Esophagus squamous epithelium (tissue), 5 donors: ENCODE data around the gene ABCA9. TPM values are rescaled to one million over a fixed set of nuclear protein-coding genes. Genes with fewer than 3 reads are reported as not detected.
A peak's percentile ranks its signal among the peaks of the same experiment; 100 is the strongest.
"Not testable (repeated sequence)": the region's sequence is repeated elsewhere in the genome, so short reads cannot be mapped to it uniquely, and the experiment has no call there.

Experiments used
- DNase-seq: peaks from one replicate; lab custom pipeline; 2025; lab: John Stamatoyannopoulos, UW
- H3K27ac ChIP-seq, 4 donors: fragments of 200-600 bp; sonication (generic); one replicate each; pipeline ENCODE4 v1.5.1; 2016 to 2019; ENCODE audit warnings: mild to moderate bottlenecking in 1 of 4
- H3K27me3 ChIP-seq, 4 donors: fragments of 200-600 bp; sonication (generic); 1 replicate in 3 of 4; 2 replicates in 1 of 4; pipeline versions ENCODE4 v1.5.1 to v1.6.0; 2017 to 2021; ENCODE audit warnings: antibody characterized with exemption in 1 of 4
- H3K36me3 ChIP-seq, 3 donors: fragments of 200-600 bp; sonication (generic); one replicate each; pipeline ENCODE4 v1.5.1; 2016 to 2019
- H3K4me1 ChIP-seq, 3 donors: fragments of 200-600 bp; sonication (generic); one replicate each; pipeline ENCODE4 v1.5.1; 2017 to 2019
- H3K4me3 ChIP-seq, 4 donors: fragments of 200-600 bp; sonication (generic); 1 replicate in 3 of 4; 2 replicates in 1 of 4; pipeline ENCODE4 v1.5.1; 2016 to 2019; ENCODE audit warnings: mild to moderate bottlenecking in 2 of 4, moderate library complexity in 1 of 4
- H3K9me3 ChIP-seq, 3 donors: fragments of 200-600 bp; sonication (generic); one replicate each; pipeline ENCODE4 v1.5.1; 2016 to 2019
- POLR2A ChIP-seq, 4 donors: fragments of 450-650 bp; IDR thresholded peaks; one replicate each; pipeline ENCODE4 v1.6.1; 2017; ENCODE audit warnings: antibody characterized with exemption in 4 of 4, mild to moderate bottlenecking in 4 of 4, moderate library complexity in 3 of 4
- WGBS, 2 donors: methylation state at CpG; one replicate each; pipeline ENCODE4 v1.1.5; 2018; 5-methylcytosine and 5-hydroxymethylcytosine counted together
- intact Hi-C: fragments of 100-400 bp; cut with DNase I; formaldehyde crosslinking; loops from one replicate; pipeline ENCODE4 v1.15.0; 2022
- total RNA-seq, 4 donors: library from RNA; depleted of rRNA; stranded (reverse); fragments of >200 nt; gene quantifications; one replicate each; pipeline ENCODE4 v1.1.0, GENCODE V29; 2016
- TF ChIP-seq, protein P1 (sequence below), 6 experiments: fragments of 450-650 bp in 4 of 6; fragments of 200-600 bp in 2 of 6; sonication (generic) in 2 of 6; IDR thresholded peaks; one replicate each; pipeline ENCODE4 v1.5.1; 2016 to 2019; ENCODE audit warnings: antibody characterized with exemption in 6 of 6, mild to moderate bottlenecking in 4 of 6, moderate library complexity in 4 of 6
- donor health status: DM: yes; HTN: yes; CAD: no.

ABCA9 gene
- total RNA-seq, 4 donors from 2014 or later, result 0.34 to 17.4 (median 5.3) TPM

DNA sequence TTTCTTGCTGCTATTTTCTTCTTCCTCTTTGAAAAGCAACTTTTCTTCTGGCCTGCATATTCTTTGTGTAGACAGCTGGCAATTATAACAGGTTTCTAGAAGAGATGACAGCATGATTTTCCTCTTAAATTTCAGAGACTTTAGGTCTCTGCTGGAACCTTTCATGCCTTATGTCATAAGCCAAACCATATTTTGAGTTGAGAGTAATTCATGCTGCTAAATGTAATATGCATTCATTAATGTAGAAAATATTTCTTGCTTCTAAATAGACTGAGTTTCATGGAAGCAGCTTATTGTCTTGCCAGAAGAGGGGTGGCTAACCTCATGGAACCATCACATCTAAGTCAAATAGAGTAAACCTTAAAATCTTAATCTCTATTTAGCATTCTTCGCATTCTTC, 25.9 kb upstream of the ABCA9 start:
- Histone ChIP-seq H3K27ac (no peak overlapping the region), H3K4me1 (no peaks in the 10 kb centered on the region), H3K27me3 (no peaks in the 10 kb centered on the region), H3K9me3 (peaks cover 0 to 9% (median 3%) of the 10 kb centered on the region in 3 donors), H3K36me3 (peaks cover 0 to 30% (median 0%) of the 10 kb centered on the region in 3 donors), H3K4me3 (no peak overlapping the region)
- 92 to 95% methylated on average over 1 of the region's 1 CpG for WGBS, 2 donors
- TF ChIP-seq, protein P1, sequence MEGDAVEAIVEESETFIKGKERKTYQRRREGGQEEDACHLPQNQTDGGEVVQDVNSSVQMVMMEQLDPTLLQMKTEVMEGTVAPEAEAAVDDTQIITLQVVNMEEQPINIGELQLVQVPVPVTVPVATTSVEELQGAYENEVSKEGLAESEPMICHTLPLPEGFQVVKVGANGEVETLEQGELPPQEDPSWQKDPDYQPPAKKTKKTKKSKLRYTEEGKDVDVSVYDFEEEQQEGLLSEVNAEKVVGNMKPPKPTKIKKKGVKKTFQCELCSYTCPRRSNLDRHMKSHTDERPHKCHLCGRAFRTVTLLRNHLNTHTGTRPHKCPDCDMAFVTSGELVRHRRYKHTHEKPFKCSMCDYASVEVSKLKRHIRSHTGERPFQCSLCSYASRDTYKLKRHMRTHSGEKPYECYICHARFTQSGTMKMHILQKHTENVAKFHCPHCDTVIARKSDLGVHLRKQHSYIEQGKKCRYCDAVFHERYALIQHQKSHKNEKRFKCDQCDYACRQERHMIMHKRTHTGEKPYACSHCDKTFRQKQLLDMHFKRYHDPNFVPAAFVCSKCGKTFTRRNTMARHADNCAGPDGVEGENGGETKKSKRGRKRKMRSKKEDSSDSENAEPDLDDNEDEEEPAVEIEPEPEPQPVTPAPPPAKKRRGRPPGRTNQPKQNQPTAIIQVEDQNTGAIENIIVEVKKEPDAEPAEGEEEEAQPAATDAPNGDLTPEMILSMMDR (IDR thresholded peaks at IDR 0.05), result no peak
- intact Hi-C loops, result no loop called here
- no peak for DNase-seq

DNA sequence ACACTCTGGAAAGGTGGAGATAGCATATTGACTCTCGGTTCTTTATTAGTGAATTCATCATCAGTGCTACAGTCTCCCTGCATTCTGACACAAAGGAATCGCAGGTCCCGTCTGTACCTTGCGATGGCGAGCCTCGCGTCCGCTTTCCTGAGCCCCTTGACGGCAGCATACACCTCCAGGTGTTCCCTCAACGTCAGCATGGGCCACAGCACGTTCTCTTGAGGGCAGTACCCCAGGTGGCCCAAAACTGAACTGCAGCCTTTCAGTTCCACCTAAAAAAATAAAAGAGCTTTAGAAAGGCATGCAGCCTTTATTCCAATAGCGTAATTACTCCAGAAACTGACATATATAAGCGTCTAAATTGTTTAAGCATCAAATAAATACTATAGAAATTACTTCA, 24.2 kb upstream of the ABCA9 start:
- TF ChIP-seq POLR2A (IDR thresholded peaks at IDR 0.05), result no peak
- TF ChIP-seq, protein P1 (IDR thresholded peaks at IDR 0.05), result peak in 3 of 6 experiments; percentile 13 to 33 (median 26)

DNA sequence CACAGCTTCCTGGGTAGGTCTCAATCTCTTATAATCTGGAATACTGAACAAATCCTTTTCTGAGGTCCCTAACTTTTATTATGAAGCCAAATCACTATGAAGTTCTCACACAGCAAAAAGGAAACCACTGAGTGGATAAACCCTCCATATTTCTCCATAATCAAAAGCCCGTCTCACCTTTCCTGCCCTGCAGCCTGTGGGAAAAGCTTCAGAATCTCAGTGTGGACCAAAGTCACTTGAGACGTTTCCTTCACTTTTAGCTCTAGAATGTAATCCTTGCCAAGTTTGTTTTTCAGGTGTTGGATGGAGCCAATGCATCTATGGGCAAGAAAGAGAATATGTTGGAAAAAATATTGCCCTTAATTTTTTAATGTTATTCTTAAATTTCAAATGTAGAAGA, 22.0 kb upstream of the ABCA9 start:
- Histone ChIP-seq H3K36me3 (peaks cover 0 to 37% (median 0%) of the 10 kb centered on the region in 3 donors), H3K4me1 (no peaks in the 10 kb centered on the region)

More for the DNA sequence above, 24.2 kb upstream of the ABCA9 start:
- Histone ChIP-seq H3K36me3 (peaks cover 0 to 36% (median 0%) of the 10 kb centered on the region in 3 donors), H3K4me3 (no peak overlapping the region), H3K4me1 (no peaks in the 10 kb centered on the region), H3K27ac (no peak overlapping the region), H3K27me3 (no peaks in the 10 kb centered on the region), H3K9me3 (peaks cover 0 to 9% (median 3%) of the 10 kb centered on the region in 3 donors)
- 78 to 83% methylated on average over 11 to 12 of the region's 13 CpGs for WGBS, 2 donors
- intact Hi-C loops, result no loop called here
- DNase-seq, result no peak

DNA sequence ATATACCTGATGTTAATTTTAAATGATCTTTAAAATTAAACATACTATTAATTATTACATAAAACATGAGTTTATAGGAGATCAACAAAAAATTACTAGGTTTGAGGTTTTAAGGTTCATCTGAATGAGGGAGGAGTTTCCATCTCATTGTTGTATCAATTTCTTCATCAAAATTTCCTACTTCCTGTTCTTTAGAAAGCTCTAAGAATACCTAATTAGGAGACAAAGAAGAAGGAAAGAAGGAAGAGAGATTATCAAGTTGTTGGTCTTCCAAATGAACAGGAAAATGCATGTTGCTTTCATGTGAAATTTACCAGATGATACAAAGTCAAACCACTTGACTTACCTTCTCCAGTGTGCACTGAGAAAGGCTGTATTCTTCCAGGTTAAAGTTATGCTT, 18.1 kb upstream of the ABCA9 start:
- no peak for TF ChIP-seq POLR2A (IDR thresholded peaks at IDR 0.05)
- H3K4me1 ChIP-seq, result no peaks in the 10 kb centered on the region
- intact Hi-C loops, result no loop called here
- no peaks in the 10 kb centered on the region for H3K27me3 ChIP-seq
- H3K27ac ChIP-seq, result no peak overlapping the region
- H3K36me3 ChIP-seq, result peaks cover 0 to 28% (median 0%) of the 10 kb centered on the region in 3 donors
- DNase-seq, result no peak
- no peak overlapping the region for H3K4me3 ChIP-seq
- H3K9me3 ChIP-seq, result peaks cover 0 to 9% (median 3%) of the 10 kb centered on the region in 3 donors

More for the DNA sequence above, 22.0 kb upstream of the ABCA9 start:
- no peak overlapping the region for H3K4me3 ChIP-seq
- no peaks in the 10 kb centered on the region for H3K27me3 ChIP-seq
- WGBS, 2 donors, result 90 to 92% methylated on average over 2 of the region's 2 CpGs
- no peak for DNase-seq
- peaks cover 0 to 9% (median 3%) of the 10 kb centered on the region in 3 donors for H3K9me3 ChIP-seq
- intact Hi-C loops, result no loop called here
- TF ChIP-seq POLR2A (IDR thresholded peaks at IDR 0.05), result no peak
- TF ChIP-seq, protein P1 (IDR thresholded peaks at IDR 0.05), result no peak
- no peak overlapping the region for H3K27ac ChIP-seq

DNA sequence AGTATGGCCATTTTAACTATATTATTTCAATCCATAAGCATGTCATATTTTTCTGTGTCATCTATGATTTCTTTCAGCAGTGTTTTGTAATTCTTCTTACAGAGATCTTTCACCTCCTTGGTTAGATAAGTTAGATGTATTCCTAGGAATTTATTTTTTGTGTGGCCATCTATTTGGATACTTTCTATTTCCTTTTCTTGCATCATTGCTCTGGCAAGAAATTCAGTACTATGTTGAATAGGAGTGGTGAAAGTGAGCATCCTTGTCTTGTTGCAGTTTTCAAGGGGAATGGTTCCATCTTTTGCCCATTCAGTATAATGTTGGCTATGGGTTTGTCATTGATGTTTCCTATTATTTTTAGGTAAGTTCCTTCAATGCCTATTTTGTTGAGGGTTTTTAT, 15.1 kb upstream of the ABCA9 start:
- Histone ChIP-seq H3K36me3 (peaks cover 0 to 6% (median 0%) of the 10 kb centered on the region in 3 donors), H3K27me3 (no peaks in the 10 kb centered on the region), H3K9me3 (no peaks in the 10 kb centered on the region), H3K4me1 (no peaks in the 10 kb centered on the region), H3K27ac (no peak overlapping the region), H3K4me3 (no peak overlapping the region)
- TF ChIP-seq, protein P1 (IDR thresholded peaks at IDR 0.05), result no peak
- no peak for TF ChIP-seq POLR2A (IDR thresholded peaks at IDR 0.05)
- intact Hi-C loops, result no loop called here
- DNase-seq, result no peak

DNA sequence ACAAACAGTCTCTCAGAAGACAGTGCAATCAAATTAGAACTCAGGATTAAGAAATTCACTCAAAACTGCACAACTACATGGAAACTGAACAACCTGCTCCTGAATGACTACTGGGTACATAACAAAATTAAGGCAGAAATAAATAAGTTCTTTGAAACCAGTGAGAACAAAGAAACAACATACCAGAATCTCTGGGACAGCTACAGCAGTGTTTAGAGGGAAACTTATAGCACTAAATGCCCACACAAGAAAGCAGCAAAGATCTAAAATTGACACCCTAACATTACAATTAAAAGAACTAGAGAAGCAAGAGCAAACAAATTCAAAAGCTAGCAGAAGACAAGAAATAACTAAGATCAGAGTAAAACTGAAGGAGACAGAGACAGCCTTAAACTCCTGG, 12.7 kb upstream of the ABCA9 start:
- DNase-seq, H3K4me1 ChIP-seq, H3K4me3 ChIP-seq, H3K9me3 ChIP-seq, intact Hi-C loops, H3K36me3 ChIP-seq, H3K27ac ChIP-seq, H3K27me3 ChIP-seq: not testable (repeated sequence)

DNA sequence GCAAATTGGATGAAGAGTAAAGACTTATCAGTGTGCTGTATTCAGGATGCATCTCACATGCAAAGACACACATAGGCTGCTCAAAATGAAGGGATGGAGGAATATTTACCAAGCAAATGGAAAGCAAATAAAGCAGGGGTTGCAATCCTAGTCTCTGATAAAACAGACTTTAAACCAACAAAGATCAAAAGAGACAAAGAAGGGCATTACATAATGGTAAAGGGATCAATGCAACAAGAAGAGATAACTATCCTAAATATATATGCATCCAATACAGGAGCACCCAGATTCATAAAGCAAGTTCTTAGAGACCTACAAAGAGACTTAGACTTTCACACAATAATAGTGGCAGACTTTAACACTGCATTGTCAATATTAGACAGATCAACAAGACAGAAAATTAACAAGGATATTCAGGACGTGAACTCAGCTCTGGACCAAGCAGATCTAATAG, 12.1 kb upstream of the ABCA9 start:
- H3K27me3 ChIP-seq, H3K36me3 ChIP-seq, H3K9me3 ChIP-seq, DNase-seq, H3K4me3 ChIP-seq, intact Hi-C loops, H3K27ac ChIP-seq, H3K4me1 ChIP-seq: not testable (repeated sequence)
- 60 to 71% methylated on average over 1 of the region's 1 CpG for WGBS, 2 donors

DNA sequence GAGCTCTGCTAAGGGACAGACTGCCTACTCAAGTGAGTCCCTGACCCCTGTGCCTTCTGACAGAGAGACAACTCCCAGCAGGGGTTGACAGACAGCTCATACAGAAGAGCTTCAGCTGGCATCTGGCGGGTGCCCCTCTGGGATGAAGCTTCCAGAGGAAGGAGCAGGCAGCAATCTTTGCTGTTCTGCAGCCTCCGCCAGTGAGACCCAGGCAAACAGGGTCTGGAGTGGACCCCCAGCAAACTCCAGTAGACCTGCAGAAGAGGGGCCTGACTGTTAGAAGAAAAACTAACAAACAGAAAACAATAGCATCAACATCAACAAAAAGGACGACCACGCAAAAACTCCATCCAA, 10.5 kb upstream of the ABCA9 start:
- H3K4me3 ChIP-seq, H3K36me3 ChIP-seq, H3K27ac ChIP-seq, DNase-seq, H3K9me3 ChIP-seq, H3K4me1 ChIP-seq, intact Hi-C loops, H3K27me3 ChIP-seq: not testable (repeated sequence)
- WGBS, 2 donors, result 94 to 100% methylated on average over 2 of the region's 4 CpGs

DNA sequence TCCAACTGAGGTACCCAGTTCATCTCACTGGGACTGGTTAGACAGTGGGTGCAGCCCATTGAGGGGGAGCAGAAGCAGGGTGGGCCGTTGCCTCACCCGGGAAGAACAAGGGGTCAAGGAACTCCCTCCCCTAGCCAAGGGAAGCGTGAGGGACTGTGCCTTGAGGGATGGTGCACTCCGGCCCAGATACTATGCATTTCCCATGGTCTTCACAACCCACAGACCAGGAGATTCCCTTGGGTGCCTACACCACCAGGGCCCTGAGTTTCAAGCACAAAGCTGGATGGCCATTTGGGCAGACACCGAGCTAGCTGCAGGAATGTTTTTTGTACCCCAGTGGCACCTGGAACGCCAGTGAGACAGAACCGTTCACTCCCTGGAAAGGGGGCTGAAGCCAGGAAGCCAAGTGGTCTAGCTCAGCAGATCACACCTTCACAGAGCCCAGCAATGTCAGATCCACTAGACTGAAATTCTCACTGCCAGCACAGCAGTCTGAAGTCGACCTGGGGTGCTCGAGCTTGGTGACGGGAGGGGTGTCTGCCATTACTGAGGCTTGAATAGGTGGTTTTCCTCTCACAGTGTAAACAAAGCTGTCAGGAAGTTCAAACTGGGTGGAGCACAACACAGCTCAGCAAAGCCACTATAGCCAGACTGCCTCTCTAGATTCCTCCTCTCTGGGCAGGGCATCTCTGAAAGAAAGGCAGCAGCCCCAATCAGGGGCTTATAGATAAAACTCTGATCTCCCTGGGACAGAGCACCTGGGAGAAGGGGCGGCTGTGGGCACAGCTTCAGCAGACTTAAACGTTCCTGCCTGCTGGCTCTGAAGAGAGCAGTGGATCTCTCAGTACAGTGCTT, 9.9 kb upstream of the ABCA9 start:
- 84 to 87% methylated on average over 3 of the region's 12 CpGs for WGBS, 2 donors
- DNase-seq, H3K27me3 ChIP-seq, intact Hi-C loops, H3K9me3 ChIP-seq, H3K4me3 ChIP-seq, H3K27ac ChIP-seq, H3K36me3 ChIP-seq, H3K4me1 ChIP-seq: not testable (repeated sequence)
